Activated naive CD4-positive, alpha-beta T cell treated with anti-CD3 and anti-CD28 coated beads, Interleukin-2, amount 10 ng/mL, durations not matched to agents 7 days and 5 days (primary cell): ENCODE results near the gene WDR27.
"Not testable (repeated sequence)": the region's sequence is repeated elsewhere in the genome, so short reads cannot be mapped to it uniquely, and the experiment has no call there.

Source experiments
- CTCF ChIA-PET: fragments of 350-600 bp; sonication (Branson Sonifier 250); formaldehyde crosslinking; loops from one replicate; lab custom pipeline; 2021; ENCODE audit warnings: antibody characterized with exemption; lab: Charles Lee
- DNase-seq: peaks from one replicate; pipeline ENCODE4 v3.0.0-alpha.2; 2020
- H3K27ac Mint-ChIP-seq: one replicate; pipeline ENCODE4 v1.8.0; 2021; ENCODE audit warnings: mild to moderate bottlenecking, moderate library complexity, mixed read lengths
- H3K27me3 Mint-ChIP-seq: one replicate; pipeline ENCODE4 v1.8.0; 2021; ENCODE audit warnings: mild to moderate bottlenecking, mixed read lengths
- H3K36me3 Mint-ChIP-seq: one replicate; pipeline ENCODE4 v1.8.0; 2021; ENCODE audit warnings: mixed read lengths
- H3K4me1 Mint-ChIP-seq: one replicate; pipeline ENCODE4 v1.8.0; 2021; ENCODE audit warnings: mixed read lengths
- H3K4me3 Mint-ChIP-seq: one replicate; pipeline ENCODE4 v1.8.0; 2021; ENCODE audit warnings: mild to moderate bottlenecking, moderate library complexity, mixed read lengths
- H3K9me3 Mint-ChIP-seq: one replicate; pipeline ENCODE4 v1.8.0; 2021; ENCODE audit warnings: mixed read lengths

The WDR27 gene

DNA sequence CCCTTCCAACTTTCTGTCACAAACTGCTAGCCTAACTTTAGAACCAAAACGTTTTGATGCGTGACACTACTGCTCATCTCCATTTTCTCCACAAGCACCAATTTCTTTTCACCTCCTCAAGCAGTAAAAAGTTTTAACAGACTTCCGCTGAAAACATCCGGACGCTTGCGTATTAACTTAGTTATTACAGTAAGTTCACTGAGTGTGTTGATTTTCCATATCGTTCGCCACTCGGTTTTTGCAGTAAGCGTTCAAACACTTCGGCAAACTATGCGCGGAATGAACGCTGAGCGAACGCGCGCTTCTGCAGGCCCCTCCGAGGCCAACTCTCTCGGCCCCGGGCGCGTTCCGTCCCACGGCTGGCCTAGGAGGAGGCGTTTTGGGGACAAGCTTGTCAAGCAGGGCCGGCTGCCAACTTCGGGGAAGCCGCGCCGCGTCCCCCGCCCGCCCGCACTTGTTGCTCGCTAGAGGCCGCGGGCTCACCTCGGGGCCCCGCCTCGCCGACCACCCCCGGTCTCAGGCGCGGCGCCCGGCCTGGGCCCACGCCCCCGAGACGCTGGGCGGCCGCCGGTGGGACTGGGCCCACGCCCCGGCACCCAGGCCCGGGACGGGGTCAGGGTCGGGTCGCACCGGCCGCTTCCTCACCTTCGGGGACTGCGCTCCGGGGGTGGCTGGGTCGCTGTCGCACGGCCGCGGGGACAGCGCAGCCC is 21.5 kb upstream of the WDR27 start:
- Mint-ChIP-seq H3K27me3 (peaks cover 7% of the 10 kb centered on the region), H3K36me3 (peaks cover 15% of the 10 kb centered on the region), H3K27ac (peak overlapping the region; percentile 93), H3K4me3 (peak overlapping the region; percentile 80), H3K9me3 (no peaks in the 10 kb centered on the region), H3K4me1 (peaks cover 52% of the 10 kb centered on the region)
- DNase-seq, result peak; percentile 71
- CTCF ChIA-PET, result interaction anchor here (2.6 kb wide), 1 partner anchor 13 kb away, joined by 7 read pairs; no protein-coding TSS in a partner anchor

DNA sequence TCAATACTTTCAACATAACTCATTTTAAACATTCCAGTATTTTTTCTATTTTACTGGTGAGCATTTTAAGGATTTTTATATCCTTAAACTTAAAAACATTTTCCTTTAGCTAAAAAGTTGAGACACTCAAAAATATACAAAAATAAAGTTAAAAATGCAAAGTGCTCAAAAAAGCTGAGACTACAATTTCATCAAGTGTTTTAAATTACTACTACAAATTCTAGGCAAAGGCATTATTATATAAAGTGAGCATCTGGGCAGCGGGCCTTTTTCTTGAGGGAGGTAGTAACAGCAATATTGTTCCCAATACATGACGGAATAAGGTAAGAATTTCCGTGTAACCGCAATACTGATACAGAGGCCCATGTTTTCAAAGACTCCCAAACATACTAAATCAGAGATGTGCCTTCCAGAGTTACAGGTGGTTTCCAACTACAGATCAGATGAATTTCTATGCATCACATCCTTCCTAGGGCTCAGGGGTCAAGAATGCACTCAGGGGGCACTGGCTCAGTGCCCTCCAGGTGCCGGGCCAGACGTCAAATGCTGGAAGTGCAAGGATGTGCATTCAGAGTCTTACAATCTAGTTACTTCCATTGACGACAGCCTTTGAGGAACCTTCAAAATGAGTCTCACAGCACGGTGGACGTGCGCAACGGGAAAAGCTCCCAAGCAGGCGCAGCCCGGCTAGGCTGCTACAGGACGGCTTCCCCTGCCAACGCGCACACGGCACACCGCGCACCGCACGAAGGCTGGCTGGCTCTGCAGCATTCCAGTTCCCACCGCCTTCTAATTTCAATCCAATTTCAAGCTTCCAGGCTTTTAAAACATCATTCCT is 20.8 kb upstream of the WDR27 start:
- CTCF ChIA-PET, result interaction anchor here (2.6 kb wide), 1 partner anchor 12 kb away, joined by 7 read pairs; no protein-coding TSS in a partner anchor
- Mint-ChIP-seq H3K4me1 (peaks cover 46% of the 10 kb centered on the region), H3K27ac (peak overlapping the region; percentile 93), H3K36me3 (peaks cover 17% of the 10 kb centered on the region), H3K27me3 (peaks cover 7% of the 10 kb centered on the region), H3K9me3 (no peaks in the 10 kb centered on the region), H3K4me3 (peak overlapping the region; percentile 80)
- DNase-seq, result peak; percentile 51

DNA sequence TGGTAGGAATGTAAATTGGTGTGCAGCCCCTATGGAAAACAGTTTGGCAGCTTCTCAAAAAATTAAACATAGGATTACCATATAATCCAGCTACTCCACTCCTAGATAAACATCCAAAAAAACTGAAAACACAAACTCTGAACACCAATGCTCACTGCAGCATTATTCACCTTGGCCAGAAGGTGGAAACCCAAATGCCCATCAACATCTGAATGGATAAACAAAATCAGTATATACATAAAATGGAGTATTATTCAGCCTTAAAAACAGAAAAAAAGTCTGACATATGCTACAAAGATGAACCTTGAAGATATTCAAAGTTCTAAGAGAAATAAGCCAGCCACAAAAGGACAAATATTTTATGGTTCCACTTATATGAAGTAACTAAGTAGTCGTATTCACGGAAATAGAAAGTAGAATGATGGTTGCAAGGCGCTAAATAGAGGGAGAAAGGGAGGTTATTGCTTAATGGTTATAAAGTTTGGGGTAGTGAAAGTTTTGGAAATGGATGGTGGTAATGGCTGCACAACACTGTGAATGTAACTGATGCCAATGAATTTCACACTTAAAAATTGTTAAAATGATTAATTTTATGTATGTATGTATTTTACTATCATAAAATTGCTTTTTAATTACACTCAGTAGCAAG is 18.5 kb upstream of the WDR27 start:
- CTCF ChIA-PET, result interaction anchor here (0.7 to 1.7 kb wide), 3 partner anchors 16 to 148 kb away, joined by 3 to 5 read pairs (median 3); partner anchors contain the start of genes C6orf120 and WDR27
- Mint-ChIP-seq H3K4me3 (no peak overlapping the region), H3K4me1 (peaks cover 37% of the 10 kb centered on the region), H3K36me3 (peaks cover 33% of the 10 kb centered on the region), H3K27ac (peak overlapping the region; percentile 1), H3K27me3 (peaks cover 4% of the 10 kb centered on the region), H3K9me3 (no peaks in the 10 kb centered on the region)
- no peak for DNase-seq

DNA sequence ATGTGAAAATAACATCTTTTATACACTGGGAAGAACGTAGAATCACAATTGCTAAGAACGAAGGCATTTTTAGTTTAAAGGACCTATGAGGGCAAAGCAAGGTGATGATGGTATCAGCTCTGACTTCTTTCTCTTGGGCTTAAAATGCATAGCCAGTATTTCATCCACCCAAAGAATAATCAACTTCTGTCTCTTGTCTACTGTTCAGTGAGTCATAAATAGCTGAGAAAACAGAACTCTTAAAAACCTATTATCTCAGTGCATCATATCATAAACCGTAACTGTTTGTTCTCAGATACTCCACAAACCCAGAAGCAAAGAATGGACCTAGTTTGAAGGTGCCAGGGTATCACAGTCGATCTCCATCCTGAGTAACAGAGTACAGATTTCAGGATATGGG is 17.3 kb upstream of the WDR27 start:
- H3K9me3 Mint-ChIP-seq, result no peaks in the 10 kb centered on the region
- peaks cover 33% of the 10 kb centered on the region for H3K4me1 Mint-ChIP-seq
- no peak for DNase-seq
- H3K4me3 Mint-ChIP-seq, result no peak overlapping the region
- H3K36me3 Mint-ChIP-seq, result peaks cover 44% of the 10 kb centered on the region
- CTCF ChIA-PET, result interaction anchor here (1.1 kb wide), 1 partner anchor 15 kb away, joined by 3 read pairs; no protein-coding TSS in a partner anchor
- no peak overlapping the region for H3K27ac Mint-ChIP-seq
- H3K27me3 Mint-ChIP-seq, result no peaks in the 10 kb centered on the region

DNA sequence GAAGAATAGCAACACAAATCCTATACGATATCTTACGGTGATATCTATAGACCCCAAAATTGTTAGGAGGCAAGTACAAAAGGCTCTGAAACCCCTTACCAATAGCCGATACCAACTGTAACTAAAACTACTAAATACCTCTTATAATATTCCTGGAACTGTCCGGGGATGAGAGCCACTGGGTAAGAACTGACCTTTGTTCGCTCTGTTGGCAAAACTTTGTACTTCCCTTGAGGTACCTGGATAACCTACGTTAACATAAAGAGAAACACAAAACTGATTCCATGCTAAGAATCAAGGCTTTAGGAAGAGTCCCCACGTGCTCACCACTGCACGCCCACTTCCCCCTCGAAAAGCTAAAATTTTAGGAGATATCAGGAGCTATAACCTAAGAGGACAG is 12.8 kb upstream of the WDR27 start:
- CTCF ChIA-PET, result no interaction called here
- Mint-ChIP-seq H3K27ac (no peak overlapping the region), H3K4me3 (no peak overlapping the region), H3K27me3 (no peaks in the 10 kb centered on the region), H3K4me1 (peaks cover 7% of the 10 kb centered on the region), H3K36me3 (peaks cover 54% of the 10 kb centered on the region), H3K9me3 (no peaks in the 10 kb centered on the region)
- DNase-seq, result no peak

DNA sequence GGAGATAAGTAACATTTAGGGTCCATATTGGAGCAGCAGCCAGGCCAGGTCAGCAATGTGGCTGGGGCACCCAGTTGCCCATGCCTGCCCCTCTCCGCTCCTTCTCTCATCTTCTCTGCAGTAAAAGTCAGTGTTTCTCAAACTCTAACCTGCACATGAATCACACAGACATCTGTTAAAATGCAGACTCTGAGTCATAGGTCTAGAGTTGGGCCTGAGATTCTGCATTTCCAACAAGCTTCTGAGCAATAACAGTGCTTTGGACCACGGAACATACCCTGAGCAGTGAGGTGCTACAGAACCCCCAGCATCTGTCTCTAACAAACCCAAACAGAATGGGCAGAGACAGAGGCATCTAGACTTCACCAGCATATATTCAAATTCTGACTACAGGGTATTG is 12.3 kb upstream of the WDR27 start:
- no peaks in the 10 kb centered on the region for H3K9me3 Mint-ChIP-seq
- peaks cover 50% of the 10 kb centered on the region for H3K36me3 Mint-ChIP-seq
- H3K27ac Mint-ChIP-seq, result no peak overlapping the region
- peaks cover 3% of the 10 kb centered on the region for H3K4me1 Mint-ChIP-seq
- DNase-seq, result no peak
- no peaks in the 10 kb centered on the region for H3K27me3 Mint-ChIP-seq
- H3K4me3 Mint-ChIP-seq, result no peak overlapping the region
- CTCF ChIA-PET, result no interaction called here

DNA sequence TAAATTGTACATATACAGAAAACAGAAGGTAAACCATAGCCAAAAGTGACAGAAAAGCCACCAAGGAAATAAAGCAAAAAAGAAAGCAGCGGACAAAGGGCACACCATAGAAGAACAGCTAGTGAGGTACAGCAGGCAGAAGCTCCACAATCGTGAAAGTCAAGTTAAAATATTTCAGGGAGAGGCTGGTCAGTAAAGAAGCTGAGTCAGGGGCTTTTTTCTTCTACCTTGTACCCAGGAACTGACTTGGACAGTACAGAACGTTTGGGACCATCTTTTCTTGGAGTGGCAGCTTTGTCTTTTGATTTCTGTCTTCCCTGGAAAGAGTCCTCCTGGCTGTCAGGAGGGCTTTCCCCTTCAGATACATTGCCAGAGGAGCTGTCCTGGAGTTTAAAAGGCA is 8.2 kb upstream of the WDR27 start:
- Mint-ChIP-seq H3K27ac (no peak overlapping the region), H3K4me1 (peaks cover 14% of the 10 kb centered on the region), H3K27me3 (no peaks in the 10 kb centered on the region), H3K9me3 (no peaks in the 10 kb centered on the region), H3K36me3 (peaks cover 37% of the 10 kb centered on the region), H3K4me3 (no peak overlapping the region)
- CTCF ChIA-PET, result interaction anchor here (0.7 to 1.7 kb wide), 3 partner anchors 12 to 80 kb away, joined by 3 to 7 read pairs (median 3); no protein-coding TSS in a partner anchor
- DNase-seq, result no peak

DNA sequence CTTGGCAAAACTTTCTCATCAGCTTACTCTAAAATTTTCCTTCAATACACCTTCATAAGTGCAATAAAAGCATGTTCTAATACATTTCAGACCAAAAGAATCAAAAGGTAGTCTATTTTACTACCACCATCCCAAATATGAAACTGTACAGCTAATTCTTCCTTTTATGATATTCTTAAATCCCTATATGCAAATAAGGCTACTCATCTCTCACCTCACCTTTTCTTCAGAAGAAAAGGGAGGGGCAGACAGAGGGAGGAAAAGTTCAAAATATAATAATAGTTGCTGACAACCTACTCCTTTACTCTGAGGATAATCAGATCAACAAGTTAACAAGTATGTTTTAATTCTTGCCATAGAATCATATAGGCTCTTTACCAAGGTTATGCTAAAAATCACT is 7.5 kb upstream of the WDR27 start:
- no peak for DNase-seq
- no peak overlapping the region for H3K4me3 Mint-ChIP-seq
- no peak overlapping the region for H3K27ac Mint-ChIP-seq
- CTCF ChIA-PET, result interaction anchor here (0.8 to 1.7 kb wide), 3 partner anchors 13 to 820 kb away, joined by 3 to 7 read pairs (median 5); no protein-coding TSS in a partner anchor
- no peaks in the 10 kb centered on the region for H3K27me3 Mint-ChIP-seq
- no peaks in the 10 kb centered on the region for H3K9me3 Mint-ChIP-seq
- peaks cover 18% of the 10 kb centered on the region for H3K4me1 Mint-ChIP-seq
- H3K36me3 Mint-ChIP-seq, result peaks cover 34% of the 10 kb centered on the region

DNA sequence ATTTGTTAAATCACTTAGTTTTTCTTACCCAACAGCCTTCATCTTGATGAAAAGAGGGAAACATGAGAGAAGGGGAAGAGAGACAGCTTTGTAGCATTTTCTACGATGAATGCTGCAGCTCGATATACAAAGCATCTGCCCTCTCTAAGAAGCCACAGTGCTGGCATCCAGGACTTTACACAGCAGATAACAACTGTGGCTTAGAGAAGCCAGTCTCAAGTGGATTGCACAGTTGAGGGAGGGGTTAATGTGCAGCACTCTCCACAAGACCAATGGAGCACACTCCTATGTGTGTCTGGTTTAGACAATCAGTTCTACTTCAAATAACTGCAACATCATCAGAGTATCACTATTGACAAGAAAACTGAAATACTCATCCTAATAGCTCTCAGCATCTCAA is 5.9 kb upstream of the WDR27 start:
- peaks cover 37% of the 10 kb centered on the region for H3K36me3 Mint-ChIP-seq

DNA sequence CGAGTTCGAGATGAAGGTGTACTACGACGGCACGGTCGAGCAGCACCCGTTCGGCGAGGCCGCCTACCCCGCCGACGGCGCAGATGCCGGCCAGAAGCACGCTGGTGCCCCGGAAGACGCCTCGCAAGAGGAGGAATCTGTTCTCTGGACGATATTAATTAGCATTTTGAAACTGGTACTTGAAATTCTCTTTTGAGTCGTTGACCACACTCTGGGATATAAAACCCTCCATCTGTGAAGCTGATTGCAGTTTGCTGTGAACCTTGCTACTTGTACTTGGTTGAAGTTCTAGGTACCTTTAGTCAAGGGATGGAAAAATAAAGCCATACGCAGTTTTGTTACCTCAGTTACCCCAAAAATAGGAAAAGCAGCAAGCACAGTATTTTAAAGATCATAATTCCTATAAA is 1.0 kb upstream of the WDR27 start:
- H3K4me1 Mint-ChIP-seq, result peaks cover 50% of the 10 kb centered on the region
- no peaks in the 10 kb centered on the region for H3K27me3 Mint-ChIP-seq
- peak overlapping the region; percentile 82 for H3K4me3 Mint-ChIP-seq
- peaks cover 27% of the 10 kb centered on the region for H3K36me3 Mint-ChIP-seq
- DNase-seq, result no peak
- H3K9me3 Mint-ChIP-seq, result no peaks in the 10 kb centered on the region
- H3K27ac Mint-ChIP-seq, result peak overlapping the region; percentile 91
- CTCF ChIA-PET, result interaction anchor here (1.7 kb wide), 1 partner anchor 18 kb away, joined by 5 read pairs; no protein-coding TSS in a partner anchor

More for the DNA sequence above, 5.9 kb upstream of the WDR27 start:
- no peak overlapping the region for H3K4me3 Mint-ChIP-seq
- H3K4me1 Mint-ChIP-seq, result peaks cover 32% of the 10 kb centered on the region
- CTCF ChIA-PET, result no interaction called here
- H3K27ac Mint-ChIP-seq, result peak overlapping the region; percentile 33
- no peak for DNase-seq
- no peaks in the 10 kb centered on the region for H3K9me3 Mint-ChIP-seq
- no peaks in the 10 kb centered on the region for H3K27me3 Mint-ChIP-seq

DNA sequence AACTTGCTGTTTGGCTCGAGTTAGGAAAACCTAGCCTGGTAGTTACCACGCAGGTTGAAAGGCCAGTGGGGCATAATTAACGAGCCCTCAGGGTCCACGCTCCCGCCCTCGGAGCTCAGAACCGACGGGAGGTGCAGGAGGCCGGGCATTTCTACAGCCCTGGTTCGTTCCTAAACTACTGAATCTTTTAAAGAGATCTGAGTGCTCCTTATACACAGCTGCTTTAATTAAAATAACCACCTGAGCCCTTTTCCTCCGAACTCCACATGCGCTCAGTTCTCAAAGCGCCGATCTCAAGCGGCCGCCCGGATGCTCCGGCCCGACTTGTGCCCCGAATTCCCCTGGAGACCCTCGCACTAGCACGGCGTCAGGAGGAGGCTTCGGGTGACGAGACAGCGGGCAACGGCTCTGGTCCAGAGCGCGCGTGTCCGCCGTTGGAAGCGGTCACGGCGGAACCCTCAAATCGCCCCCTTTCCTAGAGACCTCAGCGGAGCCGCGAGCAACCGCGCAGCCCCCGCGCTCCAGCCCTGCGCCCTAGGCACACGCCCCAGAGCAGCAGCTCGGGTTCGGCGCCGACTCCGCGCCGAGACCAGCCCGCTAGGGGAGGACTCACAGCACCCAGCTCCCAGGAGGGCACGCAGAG is 397 bp downstream of the WDR27 start:
- no peak for DNase-seq
- Mint-ChIP-seq H3K4me3 (peak overlapping the region; percentile 82), H3K27ac (peak overlapping the region; percentile 84), H3K9me3 (peaks cover 2% of the 10 kb centered on the region), H3K36me3 (peaks cover 27% of the 10 kb centered on the region), H3K27me3 (no peaks in the 10 kb centered on the region), H3K4me1 (peaks cover 47% of the 10 kb centered on the region)
- CTCF ChIA-PET, result interaction anchor here (1.1 to 1.7 kb wide), 2 partner anchors 10 to 20 kb away, joined by 3 to 5 read pairs; no protein-coding TSS in a partner anchor

DNA sequence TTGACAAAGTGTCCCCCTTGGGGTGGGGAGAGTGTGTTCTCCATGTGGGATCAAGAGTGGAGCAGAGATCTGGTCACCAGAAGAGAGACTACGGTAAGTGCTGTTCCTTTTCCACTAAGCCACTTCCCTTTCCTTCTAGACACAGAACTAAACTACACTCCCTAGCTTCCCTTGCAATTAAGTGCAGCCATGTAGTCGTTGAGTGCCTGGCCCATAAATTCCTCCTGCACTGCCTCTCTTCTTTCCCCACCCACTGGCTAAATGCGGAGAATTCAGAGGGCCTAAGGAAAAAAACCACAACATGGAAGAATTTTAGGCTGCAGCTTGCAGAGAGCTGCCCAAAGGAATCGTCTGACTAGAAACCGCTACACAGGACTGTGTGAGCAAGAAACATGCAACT is 1.5 kb downstream of the WDR27 start:
- CTCF ChIA-PET, result interaction anchor here (1.2 kb wide), 1 partner anchor 17 kb away, joined by 3 read pairs; no protein-coding TSS in a partner anchor
- no peak for DNase-seq
- H3K4me3 Mint-ChIP-seq, result peak overlapping the region; percentile 8
- H3K27ac Mint-ChIP-seq, result no peak overlapping the region
- H3K27me3 Mint-ChIP-seq, result no peaks in the 10 kb centered on the region
- peaks cover 7% of the 10 kb centered on the region for H3K9me3 Mint-ChIP-seq
- H3K4me1 Mint-ChIP-seq, result peaks cover 39% of the 10 kb centered on the region
- peaks cover 24% of the 10 kb centered on the region for H3K36me3 Mint-ChIP-seq

DNA sequence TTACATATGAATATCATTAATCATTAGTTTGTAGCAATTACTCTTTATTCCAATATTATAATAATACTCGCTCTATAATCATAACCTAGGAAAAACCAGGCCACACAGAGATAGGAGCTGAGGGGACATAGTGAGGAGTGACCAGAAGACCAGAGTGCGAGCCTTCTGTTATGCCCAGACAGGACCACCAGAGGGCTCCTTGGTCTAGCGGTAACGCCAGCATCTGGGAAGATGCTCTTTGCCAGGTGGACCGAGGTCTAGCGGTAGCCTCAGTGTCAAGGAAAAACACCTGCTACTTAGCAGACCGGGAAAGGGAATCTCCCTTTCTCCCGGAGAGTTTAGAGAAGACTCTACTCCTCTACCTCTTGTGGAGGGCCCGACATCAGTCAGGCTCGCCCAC is 4.7 kb downstream of the WDR27 start:
- peaks cover 10% of the 10 kb centered on the region for H3K9me3 Mint-ChIP-seq
- H3K36me3 Mint-ChIP-seq, H3K27ac Mint-ChIP-seq, H3K27me3 Mint-ChIP-seq, H3K4me3 Mint-ChIP-seq, CTCF ChIA-PET, DNase-seq: not testable (repeated sequence)
- peaks cover 17% of the 10 kb centered on the region for H3K4me1 Mint-ChIP-seq
